ENCODE results near the gene UPK3BL2.
"Not testable (repeated sequence)": the region's sequence is repeated elsewhere in the genome, so short reads cannot be mapped to it uniquely, and the experiment has no call there.

DNA sequence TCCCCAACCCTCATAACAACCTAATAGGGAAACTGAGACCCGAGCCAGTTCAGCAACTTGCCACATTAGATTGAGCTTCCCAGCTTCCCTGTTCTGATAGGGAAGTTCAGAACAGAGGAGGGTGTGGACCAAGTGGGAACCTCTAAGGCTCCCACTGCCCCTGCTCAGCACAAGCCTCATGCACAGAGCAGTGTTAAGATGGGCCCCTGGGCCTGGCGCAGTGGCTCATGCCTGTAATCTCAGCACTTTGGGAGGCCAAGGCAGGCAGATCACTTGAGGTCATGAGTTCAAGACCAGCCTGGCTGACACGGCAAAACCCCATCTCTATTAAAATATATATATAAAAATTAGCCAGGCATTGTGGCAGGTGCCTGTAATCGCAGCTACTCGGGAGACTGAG, 46.2 kb downstream of the UPK3BL2 start:
- not testable (repeated sequence) for TF ChIP-seq POLR2A, POLR2AphosphoS5, TAF1 (IDR thresholded peaks at IDR 0.05; ENCODE audit: low read depth, low read length)

Measured in GM12891 (cell line).